Prostate gland (tissue), 2 donors: ENCODE measurements around the gene DOCK10.

Source experiments
- CTCF ChIP-seq, 4 experiments: fragments of 200-600 bp in 2 of 4; fragments of 450-650 bp in 2 of 4; sonication (generic) in 2 of 4; IDR thresholded peaks; 1 replicate in 3 of 4; 2 replicates in 1 of 4; pipeline ENCODE4 v1.5.1; 2016 to 2019; ENCODE audit warnings: antibody characterized with exemption in 4 of 4, mild to moderate bottlenecking in 2 of 4, moderate library complexity in 2 of 4
- POLR2A ChIP-seq: fragments of 450-650 bp; IDR thresholded peaks from one replicate; pipeline ENCODE4 v1.6.1; 2016; ENCODE audit warnings: antibody characterized with exemption, mild to moderate bottlenecking
- POLR2AphosphoS5 ChIP-seq: sonication (generic); formaldehyde crosslinking; IDR thresholded peaks from one replicate; pipeline ENCODE4 v1.6.1; 2017; ENCODE audit warnings: antibody characterized with exemption

GRCh38 chr2:224833986-224834385, 208.3 kb downstream of the DOCK10 start:
- TF ChIP-seq POLR2AphosphoS5 (no peak), CTCF (IDR thresholded peaks at IDR 0.05) (no peak), POLR2A (no peak)
